Panc1 (cell line): ENCODE measurements around the gene TFEB. TPM values are rescaled to one million over a fixed set of nuclear protein-coding genes. Genes with fewer than 3 reads are reported as not detected.

Experiments
- ATAC-seq: fragments of 200-7000 bp; cut with Tn5 transposase; 2 replicates; pipeline ENCODE4 v1.9.1; 2020; ENCODE audit warnings: mild to moderate bottlenecking, moderate library complexity
- BruUV-seq: library from RNA; stranded (reverse); fragments of 400-500 nt; replicated peaks from 2 replicates; lab custom pipeline; 2021; lab: Mats Ljungman, UMichigan
- CTCF ChIA-PET: fragments of 300-600 bp; sonication (Branson Sonifier 250); formaldehyde crosslinking; loops from one replicate; lab custom pipeline; 2022; ENCODE audit warnings: antibody characterized with exemption; lab: Charles Lee
- POLR2A ChIA-PET: fragments of 300-600 bp; sonication (Branson Sonifier 250); formaldehyde crosslinking; loops from one replicate; lab custom pipeline; 2022; ENCODE audit warnings: antibody characterized with exemption; lab: Charles Lee
- DNase-seq: peaks from one replicate; pipeline ENCODE4 v3.0.0-alpha.2; 2010; ENCODE audit warnings: low read depth, low spot score
- H3K27ac ChIP-seq: 2 replicates; pipeline ENCODE4 v1.5.1; 2011; ENCODE audit warnings: mild to moderate bottlenecking, low read length, inconsistent platforms
- H3K27me3 ChIP-seq: fragments of 200-500 bp; sonication (Bioruptor generic); 2 replicates; pipeline ENCODE4 v1.6.0; 2014; ENCODE audit warnings: low read length, inconsistent platforms; ENCODE audit not compliant: control insufficient read depth, insufficient read depth
- H3K36me3 ChIP-seq: fragments of 200-500 bp; sonication (Bioruptor generic); 2 replicates; pipeline ENCODE4 v1.5.1; 2014; ENCODE audit warnings: inconsistent platforms, mild to moderate bottlenecking, low read length, moderate library complexity; ENCODE audit not compliant: control insufficient read depth, insufficient read depth
- H3K4me1 ChIP-seq: 2 replicates; pipeline ENCODE4 v1.5.1; 2011; ENCODE audit warnings: inconsistent platforms, mild to moderate bottlenecking, low read length, moderate library complexity; ENCODE audit not compliant: control insufficient read depth, insufficient read depth
- H3K4me3 ChIP-seq, 2 experiments: 2 replicates each; pipeline ENCODE4 v1.5.1; 2011 to 2012; ENCODE audit warnings: low read depth in 2 of 2, low read length in 2 of 2, mild to moderate bottlenecking in 2 of 2, inconsistent platforms in 1 of 2, moderate library complexity in 1 of 2
- H3K9me3 ChIP-seq: fragments of 200-500 bp; sonication (Bioruptor generic); 2 replicates; pipeline ENCODE4 v1.5.1; 2014; ENCODE audit warnings: low read depth, mild to moderate bottlenecking, inconsistent platforms, low read length, moderate library complexity; ENCODE audit not compliant: control insufficient read depth, insufficient read depth
- POLR2AphosphoS5 ChIP-seq: IDR thresholded peaks from 2 replicates; pipeline ENCODE4 v1.6.1; 2012; ENCODE audit warnings: mild to moderate bottlenecking, low read depth, low read length, moderate library complexity
- SIN3A ChIP-seq: IDR thresholded peaks from 2 replicates; pipeline ENCODE4 v1.6.1; 2012; ENCODE audit warnings: low read depth, mild to moderate bottlenecking, low read length, moderate library complexity, borderline replicate concordance; ENCODE audit not compliant: insufficient read depth
- TCF7L2 ChIP-seq: IDR thresholded peaks from 2 replicates; pipeline ENCODE4 v1.6.1; 2011; ENCODE audit warnings: mild to moderate bottlenecking, low read depth, low read length, inconsistent platforms
- in situ Hi-C: cut with HindIII; loops from 2 replicates; pipeline ENCODE4 v1.10.0; 2016; ENCODE audit warnings: low sequenced_read_pairs, low pct_unique_long_range_greater_than_20kb
- intact Hi-C: fragments of 100-400 bp; cut with micrococcal nuclease; formaldehyde crosslinking; loops from one replicate; pipeline ENCODE4 v1.10.0; 2022; ENCODE audit not compliant: unreplicated experiment
- total RNA-seq: library from RNA; stranded (reverse); gene quantifications from one replicate; pipeline ENCODE4 v1.2.1, GENCODE V29; 2021; ENCODE audit not compliant: unreplicated experiment
- TF ChIP-seq, protein P1 (sequence below): fragments of 450-650 bp; IDR thresholded peaks from 2 replicates; pipeline ENCODE4 v1.5.1; 2017; ENCODE audit warnings: mild to moderate bottlenecking
- TF ChIP-seq, protein P2 (sequence below), 2 experiments: IDR thresholded peaks; 2 replicates each; pipeline ENCODE4 v1.6.1; 2011 to 2012; ENCODE audit warnings: low read depth in 2 of 2, control low read depth in 1 of 2, low read length in 1 of 2, mild to moderate bottlenecking in 1 of 2, moderate library complexity in 1 of 2; ENCODE audit not compliant: insufficient read depth in 1 of 2

TFEB gene
- total RNA-seq, 1 experiment from 2014 or later, result 13.3 TPM

DNA sequence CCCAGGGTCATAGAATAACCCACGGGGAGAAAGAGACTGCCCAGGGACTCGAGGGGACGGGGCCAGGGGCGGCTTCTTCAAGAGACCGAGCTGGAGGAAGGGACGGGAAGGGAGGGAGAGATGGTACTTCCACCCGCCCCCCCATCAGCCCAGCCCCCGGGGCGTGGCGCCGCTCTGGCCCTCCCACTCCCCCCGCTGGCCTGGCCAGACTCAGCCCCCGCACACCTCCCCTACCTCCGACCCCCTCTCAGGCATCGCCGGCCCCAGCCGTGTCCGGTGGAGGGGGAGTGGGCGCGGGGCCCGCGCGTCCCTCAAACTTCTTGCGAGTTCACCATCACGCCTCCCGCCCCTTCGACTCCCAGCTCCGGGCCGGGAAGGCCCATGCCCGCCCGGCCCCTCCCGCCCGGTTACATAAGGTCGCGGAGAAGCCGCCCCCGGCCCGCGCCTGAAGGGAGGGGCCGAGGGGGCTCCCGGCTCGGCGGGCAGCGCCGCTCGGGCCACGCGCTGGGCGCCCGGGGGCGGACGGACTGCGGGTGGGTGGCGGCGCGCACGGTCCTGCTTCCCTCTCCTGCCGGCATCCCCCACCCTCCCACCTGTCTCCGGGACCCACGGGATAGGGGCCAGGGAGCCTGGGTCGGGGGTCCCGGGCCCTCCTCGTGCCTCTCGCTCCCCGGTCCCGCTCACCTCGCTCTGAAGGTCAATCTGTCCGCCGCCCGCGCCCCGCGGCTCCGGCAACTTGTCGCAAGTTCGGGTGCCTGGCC is 562 bp downstream of the TFEB start:
- in situ Hi-C loops, result no loop called here

DNA sequence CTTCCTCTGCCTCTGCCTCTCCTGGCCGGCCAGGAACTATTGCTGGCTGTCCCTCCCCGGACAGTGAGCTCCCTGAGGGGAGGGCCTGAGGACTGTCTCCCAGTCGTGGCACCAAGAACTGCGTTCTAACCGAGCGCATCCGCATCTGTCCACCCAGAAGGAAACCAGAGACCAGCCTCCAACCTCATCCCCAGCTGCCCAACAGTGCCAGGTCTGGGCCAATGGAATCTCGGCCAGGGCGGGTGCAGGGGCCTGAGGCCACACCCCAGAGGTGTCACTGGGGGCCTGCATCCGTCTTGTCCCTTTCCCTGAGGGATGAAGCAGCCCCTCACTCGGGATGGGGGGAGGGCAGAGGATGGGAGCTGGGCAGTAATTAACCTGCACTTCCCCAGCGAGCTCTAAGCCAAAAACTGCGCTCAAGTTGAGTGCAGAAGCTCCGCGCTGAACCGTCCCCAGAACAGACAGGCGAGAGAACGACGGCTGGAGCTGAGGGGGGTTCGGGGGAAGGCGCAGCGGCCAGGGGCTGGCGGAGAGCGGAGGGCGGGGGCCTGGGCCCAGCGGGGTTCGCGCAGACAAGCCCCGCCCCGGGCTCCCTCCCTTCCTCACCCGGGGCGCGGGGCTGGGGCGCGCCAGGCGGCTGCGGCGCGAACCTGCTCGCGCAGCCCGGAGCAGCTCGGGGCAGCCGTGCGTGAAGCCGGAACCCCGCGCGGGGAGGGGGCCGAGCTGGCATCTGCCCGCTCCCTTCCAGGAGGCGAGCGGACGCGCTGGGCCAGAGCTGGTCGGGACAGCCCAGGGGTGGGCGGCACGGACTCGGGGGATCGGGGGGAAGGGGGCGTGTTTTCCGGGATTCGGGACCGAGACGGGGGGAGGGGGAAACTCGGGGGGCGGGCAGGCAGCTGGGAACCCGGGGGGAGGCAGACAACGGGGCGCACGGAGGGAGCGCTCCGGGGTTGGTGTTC is 1.4 kb downstream of the TFEB start:
- ChIA-PET CTCF (interaction anchor here (0.6 to 1.6 kb wide), 10 partner anchors 27 to 318 kb away, joined by 3 to 15 read pairs (median 4); partner anchors contain the start of gene TOMM6), POLR2A (interaction anchor here (0.6 kb wide), 2 partner anchors 40 to 45 kb away, joined by 3 to 5 read pairs; no protein-coding TSS in a partner anchor)
- H3K4me1 ChIP-seq, result peaks cover 14% of the 10 kb centered on the region
- TF ChIP-seq, protein P1, sequence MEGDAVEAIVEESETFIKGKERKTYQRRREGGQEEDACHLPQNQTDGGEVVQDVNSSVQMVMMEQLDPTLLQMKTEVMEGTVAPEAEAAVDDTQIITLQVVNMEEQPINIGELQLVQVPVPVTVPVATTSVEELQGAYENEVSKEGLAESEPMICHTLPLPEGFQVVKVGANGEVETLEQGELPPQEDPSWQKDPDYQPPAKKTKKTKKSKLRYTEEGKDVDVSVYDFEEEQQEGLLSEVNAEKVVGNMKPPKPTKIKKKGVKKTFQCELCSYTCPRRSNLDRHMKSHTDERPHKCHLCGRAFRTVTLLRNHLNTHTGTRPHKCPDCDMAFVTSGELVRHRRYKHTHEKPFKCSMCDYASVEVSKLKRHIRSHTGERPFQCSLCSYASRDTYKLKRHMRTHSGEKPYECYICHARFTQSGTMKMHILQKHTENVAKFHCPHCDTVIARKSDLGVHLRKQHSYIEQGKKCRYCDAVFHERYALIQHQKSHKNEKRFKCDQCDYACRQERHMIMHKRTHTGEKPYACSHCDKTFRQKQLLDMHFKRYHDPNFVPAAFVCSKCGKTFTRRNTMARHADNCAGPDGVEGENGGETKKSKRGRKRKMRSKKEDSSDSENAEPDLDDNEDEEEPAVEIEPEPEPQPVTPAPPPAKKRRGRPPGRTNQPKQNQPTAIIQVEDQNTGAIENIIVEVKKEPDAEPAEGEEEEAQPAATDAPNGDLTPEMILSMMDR, result no peak
- TF ChIP-seq SIN3A (peak; percentile 28; the same call in 1 of the 2 replicates), TCF7L2 (no peak), POLR2AphosphoS5 (no peak)
- TF ChIP-seq, protein P2, sequence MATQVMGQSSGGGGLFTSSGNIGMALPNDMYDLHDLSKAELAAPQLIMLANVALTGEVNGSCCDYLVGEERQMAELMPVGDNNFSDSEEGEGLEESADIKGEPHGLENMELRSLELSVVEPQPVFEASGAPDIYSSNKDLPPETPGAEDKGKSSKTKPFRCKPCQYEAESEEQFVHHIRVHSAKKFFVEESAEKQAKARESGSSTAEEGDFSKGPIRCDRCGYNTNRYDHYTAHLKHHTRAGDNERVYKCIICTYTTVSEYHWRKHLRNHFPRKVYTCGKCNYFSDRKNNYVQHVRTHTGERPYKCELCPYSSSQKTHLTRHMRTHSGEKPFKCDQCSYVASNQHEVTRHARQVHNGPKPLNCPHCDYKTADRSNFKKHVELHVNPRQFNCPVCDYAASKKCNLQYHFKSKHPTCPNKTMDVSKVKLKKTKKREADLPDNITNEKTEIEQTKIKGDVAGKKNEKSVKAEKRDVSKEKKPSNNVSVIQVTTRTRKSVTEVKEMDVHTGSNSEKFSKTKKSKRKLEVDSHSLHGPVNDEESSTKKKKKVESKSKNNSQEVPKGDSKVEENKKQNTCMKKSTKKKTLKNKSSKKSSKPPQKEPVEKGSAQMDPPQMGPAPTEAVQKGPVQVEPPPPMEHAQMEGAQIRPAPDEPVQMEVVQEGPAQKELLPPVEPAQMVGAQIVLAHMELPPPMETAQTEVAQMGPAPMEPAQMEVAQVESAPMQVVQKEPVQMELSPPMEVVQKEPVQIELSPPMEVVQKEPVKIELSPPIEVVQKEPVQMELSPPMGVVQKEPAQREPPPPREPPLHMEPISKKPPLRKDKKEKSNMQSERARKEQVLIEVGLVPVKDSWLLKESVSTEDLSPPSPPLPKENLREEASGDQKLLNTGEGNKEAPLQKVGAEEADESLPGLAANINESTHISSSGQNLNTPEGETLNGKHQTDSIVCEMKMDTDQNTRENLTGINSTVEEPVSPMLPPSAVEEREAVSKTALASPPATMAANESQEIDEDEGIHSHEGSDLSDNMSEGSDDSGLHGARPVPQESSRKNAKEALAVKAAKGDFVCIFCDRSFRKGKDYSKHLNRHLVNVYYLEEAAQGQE (IDR thresholded peaks at IDR 0.05; ENCODE audit: insufficient read depth in 1 of 2, low read depth in 2 of 2, low read length in 1 of 2), result no peak
- peak overlapping the region; percentile 64 to 86 for H3K4me3 ChIP-seq
- ATAC-seq (peak; percentile 88), DNase-seq (no peak)
- BruUV-seq, result no TSS peak
- H3K9me3 ChIP-seq, result no peaks in the 10 kb centered on the region
- H3K27ac ChIP-seq, result peak overlapping the region; percentile 77
- in situ Hi-C loops (no loop called here), intact Hi-C loops (loop anchor here (10.0 kb wide), 1 partner anchor 51 kb away; the partner anchor contains the start of genes PRICKLE4 and TOMM6)
- no peaks in the 10 kb centered on the region for H3K27me3 ChIP-seq
- no peaks in the 10 kb centered on the region; the same call in 1 of the 2 replicates for H3K36me3 ChIP-seq

More for the DNA sequence above, 562 bp downstream of the TFEB start:
- peaks cover 14% of the 10 kb centered on the region for H3K4me1 ChIP-seq
- H3K4me3 ChIP-seq, result peak overlapping the region; percentile 64 to 86
- ChIA-PET CTCF (interaction anchor here (0.7 to 1.6 kb wide), 7 partner anchors 28 to 133 kb away, joined by 3 to 15 read pairs (median 4); partner anchors contain the start of gene TOMM6), POLR2A (no interaction called here)
- peak; percentile 80 for ATAC-seq
- no peaks in the 10 kb centered on the region for H3K27me3 ChIP-seq
- TF ChIP-seq, protein P2 (IDR thresholded peaks at IDR 0.05; ENCODE audit: insufficient read depth in 1 of 2, low read depth in 2 of 2, low read length in 1 of 2), result no peak
- peak; percentile 33; the same call in 1 of the 2 replicates for TF ChIP-seq TCF7L2
- no peak for TF ChIP-seq SIN3A
- TF ChIP-seq, protein P1, result no peak
- H3K27ac ChIP-seq, result no peak overlapping the region
- H3K9me3 ChIP-seq, result no peaks in the 10 kb centered on the region
- no peaks in the 10 kb centered on the region; the same call in 1 of the 2 replicates for H3K36me3 ChIP-seq
- DNase-seq, result no peak
- BruUV-seq, result no TSS peak
- intact Hi-C loops, result loop anchor here (10.0 kb wide), 1 partner anchor 50 kb away; the partner anchor contains the start of genes PRICKLE4 and TOMM6
